ENCODE results near the gene PLVAP. TPM values are rescaled to one million over a fixed set of nuclear protein-coding genes. Genes with fewer than 3 reads are reported as not detected.

Gene PLVAP
- total RNA-seq (100 to 1,000 TPM in 3 of 9 donors, 10 to 100 TPM in 6; 27.9 to 140 (median 72.2) TPM), polyA plus RNA-seq (100 to 1,000 TPM in 2 of 3 donors, 10 to 100 TPM in 1; 40.9 to 381 (median 127) TPM)
- long read RNA-seq, donor 1, transcript PLVAP-201 (6 exons, 2,305 nt): major isoform, 12 of 17 reads
- long read RNA-seq, donor 1, partial matches to known transcripts: 5 of 17 reads
- long read RNA-seq, donor 1, other reads (novel, unspliced or antisense): 0 of 17 reads
- long read RNA-seq, donor 2, transcript PLVAP-201 (6 exons, 2,305 nt): major isoform, 9 of 34 reads
- long read RNA-seq, donor 2, partial matches to known transcripts: 25 of 34 reads
- long read RNA-seq, donor 2, other reads (novel, unspliced or antisense): 0 of 34 reads
- long read RNA-seq, donor 3, transcript PLVAP-201 (6 exons, 2,305 nt): major isoform, 7 of 24 reads
- long read RNA-seq, donor 3, partial matches to known transcripts: 17 of 24 reads
- long read RNA-seq, donor 3, other reads (novel, unspliced or antisense): 0 of 24 reads
- long read RNA-seq, donor 4, transcript PLVAP-201 (6 exons, 2,305 nt): major isoform, 5 of 8 reads
- long read RNA-seq, donor 4, partial matches to known transcripts: 3 of 8 reads
- long read RNA-seq, donor 4, other reads (novel, unspliced or antisense): 0 of 8 reads
- long read RNA-seq, donor 5, transcript PLVAP-201 (6 exons, 2,305 nt): major isoform, 335 of 351 reads
- long read RNA-seq, donor 5, partial matches to known transcripts: 6 of 351 reads
- long read RNA-seq, donor 5, other reads (novel, unspliced or antisense): 10 of 351 reads
- long read RNA-seq, donor 6, transcript PLVAP-201 (6 exons, 2,305 nt): major isoform, 20 of 27 reads
- long read RNA-seq, donor 6, partial matches to known transcripts: 1 of 27 reads
- long read RNA-seq, donor 6, other reads (novel, unspliced or antisense): 6 of 27 reads
- long read RNA-seq, donor 7, partial matches to known transcripts: 0 of 4 reads
- long read RNA-seq, donor 7, other reads (novel, unspliced or antisense): 0 of 4 reads
- long read RNA-seq, donor 8, transcript PLVAP-201 (6 exons, 2,305 nt): major isoform, 21 of 26 reads
- long read RNA-seq, donor 8, partial matches to known transcripts: 5 of 26 reads
- long read RNA-seq, donor 8, other reads (novel, unspliced or antisense): 0 of 26 reads
- long read RNA-seq, donor 9, partial matches to known transcripts: 11 of 15 reads
- long read RNA-seq, donor 9, other reads (novel, unspliced or antisense): 0 of 15 reads
- long read RNA-seq, donor 10, transcript PLVAP-201 (6 exons, 2,305 nt): major isoform, 18 of 28 reads
- long read RNA-seq, donor 10, partial matches to known transcripts: 10 of 28 reads
- long read RNA-seq, donor 10, other reads (novel, unspliced or antisense): 0 of 28 reads

DNA sequence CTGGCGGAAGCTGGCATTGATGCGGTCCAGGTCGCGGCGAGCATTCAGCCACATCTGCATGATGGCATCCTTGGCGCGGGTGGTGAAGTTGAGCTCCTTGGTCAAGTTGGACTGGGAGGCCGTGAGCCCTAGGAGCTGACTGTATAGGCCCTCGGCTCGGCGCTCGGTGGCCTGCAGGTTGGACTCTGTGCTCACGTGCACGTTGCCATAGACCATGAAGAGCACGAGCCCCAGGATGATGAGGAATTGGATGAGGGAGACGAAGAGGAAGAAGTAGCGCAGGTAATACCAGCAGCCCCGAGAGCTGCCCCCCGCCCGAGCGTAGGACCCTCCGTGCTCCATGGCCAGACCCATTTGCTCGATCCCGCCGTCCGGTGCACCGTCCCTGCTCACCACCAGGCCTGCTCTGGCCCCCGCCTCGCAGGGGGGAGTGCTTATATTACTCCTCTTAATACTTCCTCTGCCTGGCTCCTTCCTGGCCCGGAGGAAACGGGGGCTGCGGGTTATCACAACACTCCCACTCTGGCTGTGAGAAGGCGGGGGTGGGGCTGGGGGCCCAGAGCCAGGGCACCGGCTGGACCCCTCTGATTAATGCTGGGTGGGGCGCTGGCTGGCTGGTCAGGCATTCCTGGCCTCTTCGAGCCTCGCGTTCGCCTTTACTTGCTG is at the start of gene PLVAP:
Gene PLVAP (minus strand): TSS at position 408 of the 666 bp plus-strand sequence. CDS start 54 bp downstream, at position 354.
- H3K4me1 ChIP-seq (replicated peaks in 1 of 2): no peaks in the 10 kb centered on the region
- peak in 5 of 7 donors; percentile 26 to 78 (median 46) for DNase-seq
- no peaks in the 10 kb centered on the region for H3K9me3 ChIP-seq (replicated peaks in 1 of 3)
- H3K27ac ChIP-seq: peak within 1 kb of the TSS in 1 of 5 donors; percentile 68
- no peaks in the 10 kb centered on the region for H3K36me3 ChIP-seq (replicated peaks in 1 of 2)
- intact Hi-C loops (cut with DNase I): no loop called here
- peak within 1 kb of the TSS in 1 of 4 donors; percentile 23 for H3K4me3 ChIP-seq
- H3K27me3 ChIP-seq: no peaks in the 10 kb centered on the region
- 51 to 69% (median 57%) methylated on average over 25 to 39 of the region's 39 CpGs for WGBS, 4 donors
- TF ChIP-seq POLR2A (IDR thresholded peaks at IDR 0.05): peak in 1 of 2 donors; percentile 29
- TF ChIP-seq, protein P1, sequence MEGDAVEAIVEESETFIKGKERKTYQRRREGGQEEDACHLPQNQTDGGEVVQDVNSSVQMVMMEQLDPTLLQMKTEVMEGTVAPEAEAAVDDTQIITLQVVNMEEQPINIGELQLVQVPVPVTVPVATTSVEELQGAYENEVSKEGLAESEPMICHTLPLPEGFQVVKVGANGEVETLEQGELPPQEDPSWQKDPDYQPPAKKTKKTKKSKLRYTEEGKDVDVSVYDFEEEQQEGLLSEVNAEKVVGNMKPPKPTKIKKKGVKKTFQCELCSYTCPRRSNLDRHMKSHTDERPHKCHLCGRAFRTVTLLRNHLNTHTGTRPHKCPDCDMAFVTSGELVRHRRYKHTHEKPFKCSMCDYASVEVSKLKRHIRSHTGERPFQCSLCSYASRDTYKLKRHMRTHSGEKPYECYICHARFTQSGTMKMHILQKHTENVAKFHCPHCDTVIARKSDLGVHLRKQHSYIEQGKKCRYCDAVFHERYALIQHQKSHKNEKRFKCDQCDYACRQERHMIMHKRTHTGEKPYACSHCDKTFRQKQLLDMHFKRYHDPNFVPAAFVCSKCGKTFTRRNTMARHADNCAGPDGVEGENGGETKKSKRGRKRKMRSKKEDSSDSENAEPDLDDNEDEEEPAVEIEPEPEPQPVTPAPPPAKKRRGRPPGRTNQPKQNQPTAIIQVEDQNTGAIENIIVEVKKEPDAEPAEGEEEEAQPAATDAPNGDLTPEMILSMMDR (IDR thresholded peaks at IDR 0.05): no peak

GRCh38 chr19:17424743-17425365 is 47.7 kb upstream of the PLVAP start:
- Histone ChIP-seq H3K36me3 (replicated peaks in 1 of 2) (no peaks in the 10 kb centered on the region), H3K27ac (no peak overlapping the region), H3K4me1 (replicated peaks in 1 of 2) (peaks cover 11% of the 10 kb centered on the region in 2 donors), H3K4me3 (no peak overlapping the region), H3K9me3 (replicated peaks in 1 of 3) (no peaks in the 10 kb centered on the region), H3K27me3 (no peaks in the 10 kb centered on the region)
- intact Hi-C loops (cut with DNase I): no loop called here
- peak; percentile 58 to 70 (median 69) for DNase-seq
- WGBS, 4 donors: 21 to 52% (median 24%) methylated on average over 7 to 27 of the region's 27 CpGs
- TF ChIP-seq, protein P1 (IDR thresholded peaks at IDR 0.05): peak; percentile 35 to 66 (median 52)
- no peak for TF ChIP-seq POLR2A (IDR thresholded peaks at IDR 0.05)

DNA sequence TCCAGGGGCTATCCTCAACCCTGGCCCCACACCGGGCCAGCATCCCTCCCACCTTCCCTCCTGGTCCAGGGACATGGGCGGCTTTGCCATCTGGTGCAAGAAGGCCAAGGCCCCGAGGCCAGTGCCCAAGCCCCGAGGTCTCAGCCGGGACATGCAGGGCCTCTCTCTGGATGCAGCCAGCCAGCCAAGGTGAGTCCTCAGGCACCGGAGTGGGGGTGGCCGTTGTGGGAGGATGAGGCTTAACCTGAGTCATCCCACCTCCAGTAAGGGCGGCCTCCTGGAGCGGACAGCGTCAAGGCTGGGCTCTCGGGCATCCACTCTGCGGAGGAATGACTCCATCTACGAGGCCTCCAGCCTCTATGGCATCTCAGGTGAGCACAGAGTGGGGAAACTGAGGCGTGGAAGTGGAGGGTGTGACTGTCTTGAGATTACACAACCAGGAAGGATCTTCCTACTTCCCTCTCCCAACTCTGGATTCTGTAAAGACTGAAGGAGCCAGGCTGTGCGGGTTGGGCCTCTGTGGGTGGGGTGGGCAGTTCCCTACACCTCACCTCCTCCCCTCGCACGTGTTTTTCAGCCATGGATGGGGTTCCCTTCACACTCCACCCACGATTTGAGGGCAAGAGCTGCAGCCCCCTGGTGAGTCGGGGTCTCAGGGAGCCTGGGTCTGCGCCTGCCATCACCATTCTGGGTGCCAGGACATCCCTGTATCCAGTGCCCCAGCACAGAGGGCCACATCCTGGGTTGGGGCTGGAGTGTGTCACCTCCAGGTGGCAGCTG is 46.5 kb upstream of the PLVAP start:
- no peaks in the 10 kb centered on the region for H3K9me3 ChIP-seq (replicated peaks in 1 of 3)
- peak in 2 of 7 donors; percentile 50 to 59 for DNase-seq
- WGBS, 4 donors: 62 to 77% (median 72%) methylated on average over 10 to 20 of the region's 20 CpGs
- peaks cover 8 to 13% of the 10 kb centered on the region in 2 donors for H3K4me1 ChIP-seq (replicated peaks in 1 of 2)
- no peak overlapping the region for H3K4me3 ChIP-seq
- H3K27me3 ChIP-seq: no peaks in the 10 kb centered on the region
- no peaks in the 10 kb centered on the region for H3K36me3 ChIP-seq (replicated peaks in 1 of 2)
- no peak overlapping the region for H3K27ac ChIP-seq
- no peak for TF ChIP-seq POLR2A (IDR thresholded peaks at IDR 0.05)
- TF ChIP-seq, protein P1 (IDR thresholded peaks at IDR 0.05): no peak
- intact Hi-C loops (cut with DNase I): no loop called here

Data from adrenal gland (tissue), 19 donors.